Esophagus squamous epithelium (tissue), 4 donors: Measurements from ENCODE around the gene STT3A.

ENCODE experiments used
- CTCF ChIP-seq, 6 experiments: fragments of 450-650 bp in 4 of 6; fragments of 200-600 bp in 2 of 6; sonication (generic) in 2 of 6; IDR thresholded peaks; one replicate each; pipeline ENCODE4 v1.5.1; 2016 to 2019; ENCODE audit warnings: antibody characterized with exemption in 6 of 6, mild to moderate bottlenecking in 4 of 6, moderate library complexity in 4 of 6
- POLR2A ChIP-seq, 4 donors: fragments of 450-650 bp; IDR thresholded peaks; one replicate each; pipeline ENCODE4 v1.6.1; 2017; ENCODE audit warnings: antibody characterized with exemption in 4 of 4, mild to moderate bottlenecking in 4 of 4, moderate library complexity in 3 of 4

DNA sequence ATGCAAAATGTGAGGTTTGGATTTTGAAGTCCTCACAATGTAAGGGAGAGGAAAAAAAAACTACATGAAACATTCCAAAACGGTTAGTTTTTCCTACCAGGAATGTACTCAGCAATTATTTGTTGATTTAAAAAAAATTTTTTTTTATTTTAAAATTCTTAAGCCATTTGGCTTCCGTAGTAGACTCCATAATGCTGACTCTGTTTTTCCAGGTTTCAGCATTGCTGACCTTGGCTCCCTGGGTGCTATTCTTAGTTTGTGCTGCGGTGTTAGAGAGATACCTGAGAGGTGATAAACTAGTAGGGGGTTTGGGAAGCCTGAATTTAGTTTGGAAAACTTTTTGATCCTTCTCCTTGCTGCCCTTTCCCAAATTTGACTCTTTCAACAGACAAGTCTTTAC is 10.6 kb downstream of the STT3A start:
- TF ChIP-seq CTCF (IDR thresholded peaks at IDR 0.05) (no peak), POLR2A (IDR thresholded peaks at IDR 0.05) (no peak)
